Daoy (cell line): ENCODE data around the gene CDC7. TPM values are rescaled to one million over a fixed set of nuclear protein-coding genes. Genes with fewer than 3 reads are reported as not detected.

Experiments
- total RNA-seq: library from RNA; depleted of rRNA; stranded (reverse); fragments of >200 nt; shearing (Covaris generic); gene quantifications from 2 replicates; pipeline ENCODE4 v1.2.3, GENCODE V29; 2014; rRNA removed

Gene CDC7
- total RNA-seq, 1 experiment from 2014 or later, result 26.2 TPM

Other genes starting within 250 kb of the CDC7 start
- gene HFM1, start 96.0 kb upstream of the CDC7 start, total RNA-seq, result 2.0 and 6.0 TPM in 2 replicates